ENCODE data around the gene GPHN. TPM values are rescaled to one million over a fixed set of nuclear protein-coding genes. Genes with fewer than 3 reads are reported as not detected.

The GPHN gene
- total RNA-seq, 2 experiments from 2014 or later = 16.0 to 17.6 TPM

Other genes starting within 250 kb of the GPHN start
- not detected for gene CCDC196, start 21.8 kb upstream of the GPHN start, total RNA-seq